ENCODE results near the gene CRELD2. TPM values are rescaled to one million over a fixed set of nuclear protein-coding genes. Genes with fewer than 3 reads are reported as not detected.

Gene CRELD2
- polyA plus RNA-seq, 3 donors, result 20.3 to 33.2 (median 27.6) TPM

- H3K27ac ChIP-seq (ENCODE audit: low read depth in 1 of 2, low read length in 2 of 2), result no peak overlapping the region
- no peak overlapping the region for H3K4me3 Mint-ChIP-seq
- intact Hi-C loops (cut with micrococcal nuclease), result loop anchor here in 1 of 2 donors (10.0 kb wide), 1 partner anchor 278 kb away; the partner anchor contains the start of gene SELENOO
- H3K4me2 ChIP-seq (replicated peaks; ENCODE audit: extremely low read depth, low read length, poor library complexity, severe bottlenecking), result no peak overlapping the region
- H3K9me3 ChIP-seq (replicated peaks in 1 of 2; ENCODE audit: control insufficient read depth in 1 of 2, insufficient read depth in 1 of 2, low read length in 2 of 2), result no peaks in the 10 kb centered on the region
- no peak overlapping the region for H3K9ac ChIP-seq (ENCODE audit: insufficient read depth, low read length, poor library complexity, severe bottlenecking)
- peaks cover 20 to 23% of the 10 kb centered on the region in 2 donors for H3K36me3 Mint-ChIP-seq
- TF ChIP-seq CTCF (IDR thresholded peaks at IDR 0.05), result no peak
- no peak overlapping the region for H3K4me3 ChIP-seq (replicated peaks in 1 of 3; ENCODE audit: low read depth in 2 of 3, low read length in 3 of 3)
- H3K9me3 Mint-ChIP-seq, result no peaks in the 10 kb centered on the region
- no peaks in the 10 kb centered on the region for H3K36me3 ChIP-seq (replicated peaks in 1 of 2; ENCODE audit: control insufficient read depth in 1 of 2, insufficient read depth in 2 of 2, low read length in 2 of 2)
- no peaks in the 10 kb centered on the region for H3K79me2 ChIP-seq (ENCODE audit: insufficient read depth, low read length)
- H3K27me3 Mint-ChIP-seq (ENCODE audit: low read depth in 3 of 3), result peaks cover 2 to 10% (median 4%) of the 10 kb centered on the region in 3 donors
- H2AFZ ChIP-seq (ENCODE audit: insufficient read depth, low read depth, low read length, poor library complexity, severe bottlenecking), result no peak overlapping the region
- peak overlapping the region in 1 of 7 donors; percentile 80 for H3K27ac Mint-ChIP-seq
- 91% methylated on average over 17 of the region's 18 CpGs for WGBS (ENCODE audit: insufficient coverage)
- peaks cover 30% of the 10 kb centered on the region for H3K4me1 Mint-ChIP-seq
- peaks cover 5% of the 10 kb centered on the region for H4K20me1 ChIP-seq (ENCODE audit: insufficient read depth, low read length)
- peaks cover 0 to 3% of the 10 kb centered on the region in 2 donors for H3K27me3 ChIP-seq (ENCODE audit: control insufficient read depth in 2 of 2, insufficient read depth in 2 of 2, low read length in 2 of 2)
- no peak for DNase-seq
- peaks cover 35 to 43% of the 10 kb centered on the region in 2 donors for H3K4me1 ChIP-seq (ENCODE audit: control insufficient read depth in 1 of 2, insufficient read depth in 2 of 2, low read length in 2 of 2)
Measured at GRCh38 chr22:49926916-49927315, 8.5 kb downstream of the CRELD2 start.

GRCh38 chr22:49927483-49928184 is 9.2 kb downstream of the CRELD2 start:
- peaks cover 35 to 44% of the 10 kb centered on the region in 2 donors for H3K4me1 ChIP-seq (ENCODE audit: control insufficient read depth in 1 of 2, insufficient read depth in 2 of 2, low read length in 2 of 2)
- H3K4me3 Mint-ChIP-seq, result no peak overlapping the region
- DNase-seq, result no peak
- H3K36me3 ChIP-seq (replicated peaks in 1 of 2; ENCODE audit: control insufficient read depth in 1 of 2, insufficient read depth in 2 of 2, low read length in 2 of 2), result no peaks in the 10 kb centered on the region
- H3K27ac ChIP-seq (ENCODE audit: low read depth in 1 of 2, low read length in 2 of 2), result no peak overlapping the region
- H3K4me2 ChIP-seq (replicated peaks; ENCODE audit: extremely low read depth, low read length, poor library complexity, severe bottlenecking), result no peak overlapping the region
- whole genome bisulfite sequencing (ENCODE audit: insufficient coverage), result 98% methylated on average over 16 of the region's 26 CpGs
- peaks cover 30% of the 10 kb centered on the region for H3K4me1 Mint-ChIP-seq
- peaks cover 15 to 21% of the 10 kb centered on the region in 2 donors for H3K36me3 Mint-ChIP-seq
- no peak overlapping the region for H3K4me3 ChIP-seq (replicated peaks in 1 of 3; ENCODE audit: low read depth in 2 of 3, low read length in 3 of 3)
- no peaks in the 10 kb centered on the region for H3K9me3 Mint-ChIP-seq
- H3K79me2 ChIP-seq (ENCODE audit: insufficient read depth, low read length), result no peaks in the 10 kb centered on the region
- H3K27ac Mint-ChIP-seq, result no peak overlapping the region
- TF ChIP-seq CTCF (IDR thresholded peaks at IDR 0.05), result no peak
- peaks cover 2 to 10% (median 4%) of the 10 kb centered on the region in 3 donors for H3K27me3 Mint-ChIP-seq (ENCODE audit: low read depth in 3 of 3)
- intact Hi-C loops (cut with micrococcal nuclease), result loop anchor here in 1 of 2 donors (10.0 kb wide), 1 partner anchor 277 kb away; the partner anchor contains the start of gene SELENOO
- H4K20me1 ChIP-seq (ENCODE audit: insufficient read depth, low read length), result peaks cover 5% of the 10 kb centered on the region
- no peak overlapping the region for H2AFZ ChIP-seq (ENCODE audit: insufficient read depth, low read depth, low read length, poor library complexity, severe bottlenecking)
- H3K9me3 ChIP-seq (replicated peaks in 1 of 2; ENCODE audit: control insufficient read depth in 1 of 2, insufficient read depth in 1 of 2, low read length in 2 of 2), result no peaks in the 10 kb centered on the region
- peaks cover 0 to 3% of the 10 kb centered on the region in 2 donors for H3K27me3 ChIP-seq (ENCODE audit: control insufficient read depth in 2 of 2, insufficient read depth in 2 of 2, low read length in 2 of 2)
- H3K9ac ChIP-seq (ENCODE audit: insufficient read depth, low read length, poor library complexity, severe bottlenecking), result no peak overlapping the region

Measured in CD14-positive monocyte (primary cell).